ENCODE results near the gene GLIPR2. TPM values are rescaled to one million over a fixed set of nuclear protein-coding genes. Genes with fewer than 3 reads are reported as not detected.

The GLIPR2 gene
- total and polyA plus RNA-seq, 2 of the 4 experiments (the other 2 are of a cell fraction), result 35.8 to 43.3 TPM

DNA sequence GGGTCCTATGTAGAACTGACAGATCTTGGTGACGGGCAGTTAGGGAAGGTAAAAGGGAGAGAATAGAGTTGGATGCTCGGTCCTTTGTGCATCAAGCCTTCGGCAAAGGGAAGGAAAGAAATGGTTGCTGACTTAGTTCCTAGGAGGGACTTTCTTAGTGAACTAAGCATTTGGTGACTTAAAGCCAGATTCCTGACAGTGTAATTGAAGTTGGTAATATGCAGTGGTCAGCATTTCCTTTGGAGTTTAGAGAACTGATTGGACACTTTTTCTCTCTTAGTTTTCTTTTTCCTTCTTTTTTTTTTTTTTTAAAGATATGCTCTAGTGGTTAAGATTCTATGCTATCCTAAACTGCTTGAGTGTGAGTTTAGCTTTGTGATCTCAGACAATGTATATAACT, 56.5 kb downstream of the GLIPR2 start:
- no peak overlapping the region for H4K91ac ChIP-seq (ENCODE audit: insufficient read depth, low read depth, low read length)
- ATAC-seq (ENCODE audit: low read depth), result no peak
- H3K14ac ChIP-seq (replicated peaks; ENCODE audit: low read depth, low read length), result peak overlapping the region; percentile 57; the same call in 1 of the 2 replicates
- in situ Hi-C loops (cut with MboI; ENCODE audit: low sequenced_read_pairs), result no loop called here
- H3K9me1 ChIP-seq (ENCODE audit: insufficient read depth, low read length), result peaks cover 14% of the 10 kb centered on the region
- H2BK15ac ChIP-seq (ENCODE audit: low read depth, low read length), result no peak overlapping the region
- no peak overlapping the region for H2BK5ac ChIP-seq (ENCODE audit: low read depth, low read length, poor library complexity, severe bottlenecking)
- CTCF ChIA-PET, result interaction anchor here (0.5 kb wide), 1 partner anchor 326 kb away, joined by 3 read pairs; no protein-coding TSS in a partner anchor
- WGBS, 2 experiments (ENCODE audit: extremely low coverage in 2 of 2, insufficient read length in 1 of 2), result 100% methylated on average over 2 of the region's 3 CpGs; no CpG with 5 or more reads in 1 of the 2 experiments
- peak overlapping the region; percentile 87 for H3K23ac ChIP-seq (ENCODE audit: low read depth, low read length)
- no peaks in the 10 kb centered on the region for H3K9me3 ChIP-seq (ENCODE audit: control insufficient read depth, insufficient read depth, low read length)
- H3K18ac ChIP-seq (ENCODE audit: low read depth, low read length), result no peak overlapping the region
- H3K36me3 ChIP-seq (ENCODE audit: control insufficient read depth, insufficient read depth, low read length), result peaks cover 6% of the 10 kb centered on the region
- H2BK20ac ChIP-seq (ENCODE audit: low read depth, low read length), result no peak overlapping the region
- no peak overlapping the region for H4K8ac ChIP-seq (ENCODE audit: low read depth in 2 of 2, low read length in 2 of 2)
- no peak overlapping the region for H3K27ac ChIP-seq (ENCODE audit: insufficient read depth, low read length)
- no peak overlapping the region for H2BK120ac ChIP-seq (ENCODE audit: low read depth, low read length)
- peak; percentile 17 for DNase-seq
- H2AK5ac ChIP-seq (ENCODE audit: low read depth, low read length), result peak overlapping the region; percentile 44; the same call in 1 of the 2 replicates
- peak; percentile 97 for TF ChIP-seq MAFK (IDR thresholded peaks at IDR 0.05; ENCODE audit: low read depth, low read length)
- TF ChIP-seq, protein P1, sequence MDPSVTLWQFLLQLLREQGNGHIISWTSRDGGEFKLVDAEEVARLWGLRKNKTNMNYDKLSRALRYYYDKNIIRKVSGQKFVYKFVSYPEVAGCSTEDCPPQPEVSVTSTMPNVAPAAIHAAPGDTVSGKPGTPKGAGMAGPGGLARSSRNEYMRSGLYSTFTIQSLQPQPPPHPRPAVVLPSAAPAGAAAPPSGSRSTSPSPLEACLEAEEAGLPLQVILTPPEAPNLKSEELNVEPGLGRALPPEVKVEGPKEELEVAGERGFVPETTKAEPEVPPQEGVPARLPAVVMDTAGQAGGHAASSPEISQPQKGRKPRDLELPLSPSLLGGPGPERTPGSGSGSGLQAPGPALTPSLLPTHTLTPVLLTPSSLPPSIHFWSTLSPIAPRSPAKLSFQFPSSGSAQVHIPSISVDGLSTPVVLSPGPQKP (IDR thresholded peaks at IDR 0.05; ENCODE audit: borderline replicate concordance, low read depth, low read length), result no peak
- H3K4ac ChIP-seq (ENCODE audit: low read depth, low read length), result no peak overlapping the region
- no peaks in the 10 kb centered on the region for H3K27me3 ChIP-seq (ENCODE audit: control insufficient read depth, insufficient read depth, low read length)
- H3K4me1 ChIP-seq (ENCODE audit: control insufficient read depth, insufficient read depth, low read length), result peaks cover 11% of the 10 kb centered on the region
- no TSS peak for BruUV-seq (replicated peaks)
- H2AFZ ChIP-seq (replicated peaks; ENCODE audit: low read length, poor library complexity), result no peak overlapping the region
- peak overlapping the region; percentile 43 for H3K4me3 ChIP-seq (ENCODE audit: insufficient read depth, low read depth, low read length)
- H4K5ac ChIP-seq (ENCODE audit: low read depth, low read length), result no peak overlapping the region
- H3K56ac ChIP-seq (ENCODE audit: extremely low read depth, insufficient read depth, low read length), result no peak overlapping the region
- intact Hi-C loops (cut with micrococcal nuclease), result loop anchor here (2.0 to 5.0 kb wide), 3 partner anchors 14 to 134 kb away; no protein-coding TSS in a partner anchor
- H4K20me1 ChIP-seq (ENCODE audit: insufficient read depth, low read length), result peaks cover 56% of the 10 kb centered on the region
- POLR2A ChIA-PET (ENCODE audit: unreplicated experiment), result interaction anchor here (0.6 kb wide), 1 partner anchor 139 kb away, joined by 3 read pairs; no protein-coding TSS in a partner anchor
- peak overlapping the region; percentile 93 for H3K4me2 ChIP-seq (ENCODE audit: low read depth, low read length)
- dilution Hi-C loops (cut with HindIII; ENCODE audit: low sequenced_read_pairs, unreplicated experiment), result no loop called here
- peaks cover 3 to 58% of the 10 kb centered on the region in 2 experiments; a peak in 3 of 4 replicates for H3K79me1 ChIP-seq (ENCODE audit: low read depth in 1 of 2, low read length in 2 of 2)
- peak overlapping the region; percentile 58; the same call in 1 of the 2 replicates for H3K9ac ChIP-seq (ENCODE audit: low read depth, low read length)
- no peak overlapping the region for H2AK9ac ChIP-seq (replicated peaks; ENCODE audit: low read depth, low read length, poor library complexity)
